ENCODE results near the gene BYSL.
A peak's percentile ranks its signal among the peaks of the same experiment; 100 is the strongest.
"Not testable (repeated sequence)": the region's sequence is repeated elsewhere in the genome, so short reads cannot be mapped to it uniquely, and the experiment has no call there.

BYSL gene

GRCh38 chr6:41941280-41942066 is 20.2 kb downstream of the BYSL start, which contains the start of gene CCND3:
Gene CCND3, minus strand, starts transcription at chr6:41941808. Its CDS starts 159 bp downstream, at chr6:41941649.
- H3K4me2 ChIP-seq, result peak within 1 kb of the TSS; percentile 94 to 100 (median 98)
- H4K20me1 ChIP-seq, result peaks cover 0 to 15% (median 0%) of the 10 kb centered on the region in 11 experiments; a peak in 3 of 22 replicates
- no peaks in the 10 kb centered on the region; a peak in 1 of 22 replicates for H3K9me3 ChIP-seq (replicated peaks in 1 of 11)
- peaks cover 9 to 50% (median 44%) of the 10 kb centered on the region in 11 experiments for H3K36me3 ChIP-seq
- H3K4me1 ChIP-seq, result peaks cover 52 to 73% (median 61%) of the 10 kb centered on the region in 10 experiments
- peak within 1 kb of the TSS; percentile 49 to 100 (median 99) for H3K27ac ChIP-seq
- H3K9ac ChIP-seq, result peak within 1 kb of the TSS; percentile 85 to 100 (median 97)
- peak in 9 of 11 experiments; percentile 31 to 95 (median 71); a peak in 12 of 22 replicates for TF ChIP-seq Cebpa-rat (IDR thresholded peaks at IDR 0.05)
- peak within 1 kb of the TSS; percentile 91 to 100 (median 98) for H3K4me3 ChIP-seq
- no peaks in the 10 kb centered on the region for H3K27me3 ChIP-seq

GRCh38 chr6:41942067-41942851 is 21.0 kb downstream of the BYSL start:
- Histone ChIP-seq H3K36me3 (peaks cover 1 to 42% (median 36%) of the 10 kb centered on the region in 11 experiments; a peak in 20 of 22 replicates), H3K4me2 (peak overlapping the region; percentile 80 to 99 (median 94)), H4K20me1 (peaks cover 0 to 15% (median 0%) of the 10 kb centered on the region in 11 experiments; a peak in 2 of 22 replicates), H3K9me3 (replicated peaks in 1 of 11) (no peaks in the 10 kb centered on the region; a peak in 1 of 22 replicates), H3K27me3 (no peaks in the 10 kb centered on the region), H3K4me1 (peaks cover 44 to 65% (median 53%) of the 10 kb centered on the region in 10 experiments), H3K4me3 (peak overlapping the region; percentile 91 to 100 (median 98)), H3K9ac (peak overlapping the region; percentile 63 to 100 (median 97)), H3K27ac (peak overlapping the region; percentile 32 to 100 (median 99))
- TF ChIP-seq Cebpa-rat (IDR thresholded peaks at IDR 0.05), result no peak

GRCh38 chr6:41942882-41943281 is 21.6 kb downstream of the BYSL start:
- Histone ChIP-seq H3K4me2 (peak overlapping the region; percentile 80 to 99 (median 94)), H4K20me1 (peaks cover 0 to 15% (median 0%) of the 10 kb centered on the region in 11 experiments; a peak in 2 of 22 replicates), H3K36me3 (peaks cover 0 to 36% (median 30%) of the 10 kb centered on the region in 11 experiments; a peak in 17 of 22 replicates), H3K4me1 (peaks cover 39 to 59% (median 48%) of the 10 kb centered on the region in 10 experiments), H3K4me3 (peak overlapping the region in 9 of 10 experiments; percentile 91 to 100 (median 98); a peak in 13 of 20 replicates), H3K9ac (peak overlapping the region; percentile 63 to 100 (median 97); a peak in 21 of 22 replicates), H3K27ac (peak overlapping the region; percentile 32 to 100 (median 99); a peak in 20 of 22 replicates)
- not testable (repeated sequence) for H3K27me3 ChIP-seq; H3K9me3 ChIP-seq (replicated peaks in 1 of 11)

GRCh38 chr6:41943456-41943855 is 22.2 kb downstream of the BYSL start:
- H3K4me1 ChIP-seq, result peaks cover 37 to 53% (median 46%) of the 10 kb centered on the region in 10 experiments
- H3K27me3 ChIP-seq, result no peaks in the 10 kb centered on the region
- no peaks in the 10 kb centered on the region; a peak in 1 of 22 replicates for H3K9me3 ChIP-seq (replicated peaks in 1 of 11)
- peak overlapping the region in 5 of 11 experiments; percentile 5 to 99 (median 44); a peak in 7 of 22 replicates for H3K4me2 ChIP-seq
- H3K4me3 ChIP-seq, result no peak overlapping the region
- no peak for TF ChIP-seq Cebpa-rat (IDR thresholded peaks at IDR 0.05)
- no peak overlapping the region; a peak in 1 of 22 replicates for H3K9ac ChIP-seq
- peaks cover 0 to 15% (median 0%) of the 10 kb centered on the region in 11 experiments; a peak in 2 of 22 replicates for H4K20me1 ChIP-seq
- peaks cover 0 to 30% (median 26%) of the 10 kb centered on the region in 11 experiments; a peak in 17 of 22 replicates for H3K36me3 ChIP-seq
- peak overlapping the region in 7 of 11 experiments; percentile 6 to 100 (median 58); a peak in 7 of 22 replicates for H3K27ac ChIP-seq

- Histone ChIP-seq H3K4me1 (peaks cover 24 to 36% (median 29%) of the 10 kb centered on the region in 10 experiments), H3K36me3 (peaks cover 0 to 15% (median 0%) of the 10 kb centered on the region in 11 experiments; a peak in 5 of 22 replicates), H3K4me3 (no peak overlapping the region), H4K20me1 (no peaks in the 10 kb centered on the region), H3K9me3 (replicated peaks in 1 of 11) (no peaks in the 10 kb centered on the region), H3K9ac (no peak overlapping the region), H3K4me2 (no peak overlapping the region), H3K27ac (no peak overlapping the region), H3K27me3 (no peaks in the 10 kb centered on the region)
- TF ChIP-seq Cebpa-rat (IDR thresholded peaks at IDR 0.05), result 0 out of 22 replicates have a peak, but pooled peaks of 1 of the 11 experiments have one; percentile 10
Observed at GRCh38 chr6:41947581-41948220, 26.4 kb downstream of the BYSL start.

GRCh38 chr6:41954668-41955067 is 33.4 kb downstream of the BYSL start:
- H3K27ac ChIP-seq, result no peak overlapping the region
- no peak for TF ChIP-seq Cebpa-rat (IDR thresholded peaks at IDR 0.05)
- no peaks in the 10 kb centered on the region for H3K27me3 ChIP-seq
- H3K36me3 ChIP-seq, result peaks cover 0 to 41% (median 0%) of the 10 kb centered on the region in 11 experiments; a peak in 8 of 22 replicates
- peaks cover 0 to 9% (median 0%) of the 10 kb centered on the region in 10 experiments; a peak in 4 of 20 replicates for H3K4me1 ChIP-seq
- no peak overlapping the region for H3K4me2 ChIP-seq
- no peak overlapping the region for H3K4me3 ChIP-seq
- no peak overlapping the region for H3K9ac ChIP-seq
- peaks cover 0 to 10% (median 4%) of the 10 kb centered on the region in 11 experiments; a peak in 2 of 22 replicates for H3K9me3 ChIP-seq (replicated peaks in 1 of 11)
- H4K20me1 ChIP-seq, result no peaks in the 10 kb centered on the region; a peak in 1 of 22 replicates

GRCh38 chr6:41955412-41955811 is 34.1 kb downstream of the BYSL start:
- no peak for TF ChIP-seq Cebpa-rat (IDR thresholded peaks at IDR 0.05)
- Histone ChIP-seq H3K4me1 (peaks cover 0 to 10% (median 0%) of the 10 kb centered on the region in 10 experiments; a peak in 6 of 20 replicates), H3K9me3 (replicated peaks in 1 of 11) (peaks cover 0 to 10% (median 4%) of the 10 kb centered on the region in 11 experiments; a peak in 2 of 22 replicates), H4K20me1 (no peaks in the 10 kb centered on the region; a peak in 1 of 22 replicates), H3K4me2 (no peak overlapping the region), H3K27me3 (no peaks in the 10 kb centered on the region), H3K4me3 (no peak overlapping the region), H3K36me3 (peaks cover 0 to 48% (median 0%) of the 10 kb centered on the region in 11 experiments; a peak in 8 of 22 replicates), H3K27ac (no peak overlapping the region), H3K9ac (no peak overlapping the region)

- H3K27ac ChIP-seq, result peak overlapping the region in 4 of 11 experiments; percentile 7 to 38 (median 10); a peak in 6 of 22 replicates
- no peak overlapping the region for H3K4me2 ChIP-seq
- peaks cover 0 to 10% (median 4%) of the 10 kb centered on the region in 11 experiments; a peak in 2 of 22 replicates for H3K9me3 ChIP-seq (replicated peaks in 1 of 11)
- no peaks in the 10 kb centered on the region for H3K27me3 ChIP-seq
- H3K4me1 ChIP-seq, result peaks cover 5 to 27% (median 15%) of the 10 kb centered on the region in 10 experiments; a peak in 19 of 20 replicates
- peaks cover 0 to 52% (median 0%) of the 10 kb centered on the region in 11 experiments; a peak in 8 of 22 replicates for H3K36me3 ChIP-seq
- H3K4me3 ChIP-seq, result no peak overlapping the region
- no peaks in the 10 kb centered on the region; a peak in 1 of 22 replicates for H4K20me1 ChIP-seq
- TF ChIP-seq Cebpa-rat (IDR thresholded peaks at IDR 0.05), result no peak
- H3K9ac ChIP-seq, result no peak overlapping the region
Observed at GRCh38 chr6:41957117-41957516, 35.8 kb downstream of the BYSL start.

Measured in BLaER1 treated with 17β-estradiol and CSF1 and Interleukin-3, amounts not matched to agents 10 nM and 100 nM (cell line).